GM12873 (cell line): Measurements from ENCODE around the gene ZBTB43.

Experiments
- TF ChIP-seq, protein P1 (sequence below): IDR thresholded peaks from 2 replicates; pipeline ENCODE4 v1.5.1; 2012; ENCODE audit warnings: low read depth, mild to moderate bottlenecking, moderate library complexity, low read length, control low read depth; ENCODE audit not compliant: insufficient read depth; ENCODE audit errors: missing control alignments

Gene ZBTB43

DNA sequence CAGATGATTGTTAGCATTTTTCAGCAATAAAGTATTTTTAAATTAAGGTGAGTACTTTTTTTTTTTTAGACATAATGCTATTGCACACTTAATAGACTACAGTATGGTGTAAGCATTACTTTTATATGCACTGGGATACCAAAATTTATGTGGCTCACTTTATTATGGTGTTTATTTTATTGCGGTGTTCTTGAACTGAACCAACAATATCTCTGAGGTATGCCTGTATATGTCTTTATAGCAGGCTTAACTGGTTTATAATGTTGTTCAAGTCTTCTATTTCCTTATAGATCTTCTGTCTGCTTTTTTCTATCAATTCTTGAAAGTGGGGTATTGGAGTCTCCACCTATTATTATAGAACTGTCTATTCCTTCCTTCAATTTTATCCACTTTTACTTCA, 18.0 kb downstream of the ZBTB43 start:
- TF ChIP-seq, protein P1, sequence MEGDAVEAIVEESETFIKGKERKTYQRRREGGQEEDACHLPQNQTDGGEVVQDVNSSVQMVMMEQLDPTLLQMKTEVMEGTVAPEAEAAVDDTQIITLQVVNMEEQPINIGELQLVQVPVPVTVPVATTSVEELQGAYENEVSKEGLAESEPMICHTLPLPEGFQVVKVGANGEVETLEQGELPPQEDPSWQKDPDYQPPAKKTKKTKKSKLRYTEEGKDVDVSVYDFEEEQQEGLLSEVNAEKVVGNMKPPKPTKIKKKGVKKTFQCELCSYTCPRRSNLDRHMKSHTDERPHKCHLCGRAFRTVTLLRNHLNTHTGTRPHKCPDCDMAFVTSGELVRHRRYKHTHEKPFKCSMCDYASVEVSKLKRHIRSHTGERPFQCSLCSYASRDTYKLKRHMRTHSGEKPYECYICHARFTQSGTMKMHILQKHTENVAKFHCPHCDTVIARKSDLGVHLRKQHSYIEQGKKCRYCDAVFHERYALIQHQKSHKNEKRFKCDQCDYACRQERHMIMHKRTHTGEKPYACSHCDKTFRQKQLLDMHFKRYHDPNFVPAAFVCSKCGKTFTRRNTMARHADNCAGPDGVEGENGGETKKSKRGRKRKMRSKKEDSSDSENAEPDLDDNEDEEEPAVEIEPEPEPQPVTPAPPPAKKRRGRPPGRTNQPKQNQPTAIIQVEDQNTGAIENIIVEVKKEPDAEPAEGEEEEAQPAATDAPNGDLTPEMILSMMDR: no peak

DNA sequence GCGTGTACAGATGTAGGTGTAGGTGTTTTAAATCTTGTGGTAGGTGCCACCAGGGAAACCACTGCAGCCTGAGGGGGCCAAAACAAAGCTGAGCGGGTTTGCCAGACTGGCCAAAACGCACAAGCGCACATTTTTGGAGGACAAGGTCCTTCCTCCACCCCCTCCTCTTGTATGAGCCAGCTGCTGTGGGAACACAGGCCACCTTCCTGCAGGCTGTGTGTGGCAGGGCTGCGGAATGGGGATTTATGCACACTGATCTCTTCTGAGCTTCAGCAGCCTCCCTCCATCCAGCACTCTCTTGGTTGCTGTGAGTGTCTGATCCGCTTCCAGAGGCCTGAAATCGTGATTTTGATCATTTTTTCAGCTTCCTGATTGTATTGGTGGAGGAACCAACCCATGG, 22.4 kb downstream of the ZBTB43 start:
- TF ChIP-seq, protein P1: no peak

DNA sequence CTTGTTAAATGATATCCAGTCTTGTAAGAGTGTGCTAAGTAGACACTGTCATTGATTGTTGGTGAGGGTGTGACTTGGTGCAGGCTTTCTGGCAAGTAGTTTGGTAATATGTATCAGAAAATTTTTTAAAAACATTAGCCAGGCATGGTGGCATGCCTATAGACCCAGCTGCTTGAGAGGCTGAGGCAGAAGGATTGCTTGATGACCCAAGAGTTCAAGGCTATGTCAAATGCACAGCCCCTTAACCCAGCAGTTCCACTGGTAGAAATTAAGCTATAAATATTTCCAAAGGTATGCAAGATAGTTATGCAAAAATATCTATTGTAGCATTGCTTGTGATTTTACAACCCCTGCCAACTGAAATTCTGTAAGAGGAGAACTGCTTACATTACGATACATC, 24.2 kb downstream of the ZBTB43 start:
- TF ChIP-seq, protein P1: no peak

DNA sequence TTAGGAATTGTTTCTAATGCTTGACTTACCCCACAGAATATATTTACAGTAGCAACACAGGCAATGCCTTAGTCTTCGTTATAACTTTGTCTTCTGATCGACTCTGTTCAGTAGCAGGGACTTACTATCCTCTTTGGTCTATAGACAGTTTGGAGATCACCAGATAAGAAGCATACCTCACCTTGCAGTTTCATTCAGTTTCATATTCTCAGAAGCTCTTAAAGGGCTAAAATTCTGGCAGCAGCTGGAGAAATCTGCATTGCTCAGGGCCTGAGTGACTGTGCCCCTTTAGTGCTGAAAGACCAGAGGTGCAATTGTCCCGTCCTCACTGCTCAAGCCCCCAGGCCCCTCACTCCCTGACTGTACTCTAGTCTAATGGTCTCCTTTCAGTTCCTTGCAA, 26.0 kb downstream of the ZBTB43 start:
- TF ChIP-seq, protein P1: no peak

DNA sequence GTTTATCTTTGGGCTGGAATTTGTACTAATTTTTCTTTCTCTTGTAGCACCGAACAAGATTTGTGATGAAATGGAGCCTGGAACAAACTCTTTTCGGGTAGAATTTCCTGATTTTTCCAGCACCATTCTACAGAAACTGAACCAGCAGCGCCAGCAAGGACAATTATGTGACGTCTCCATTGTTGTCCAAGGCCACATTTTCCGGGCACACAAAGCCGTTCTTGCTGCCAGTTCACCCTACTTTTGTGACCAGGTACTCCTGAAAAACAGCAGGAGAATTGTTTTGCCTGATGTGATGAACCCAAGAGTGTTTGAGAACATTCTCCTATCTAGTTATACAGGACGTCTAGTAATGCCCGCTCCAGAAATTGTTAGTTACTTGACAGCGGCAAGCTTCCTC, 27.6 kb downstream of the ZBTB43 start:
- TF ChIP-seq, protein P1: no peak

DNA sequence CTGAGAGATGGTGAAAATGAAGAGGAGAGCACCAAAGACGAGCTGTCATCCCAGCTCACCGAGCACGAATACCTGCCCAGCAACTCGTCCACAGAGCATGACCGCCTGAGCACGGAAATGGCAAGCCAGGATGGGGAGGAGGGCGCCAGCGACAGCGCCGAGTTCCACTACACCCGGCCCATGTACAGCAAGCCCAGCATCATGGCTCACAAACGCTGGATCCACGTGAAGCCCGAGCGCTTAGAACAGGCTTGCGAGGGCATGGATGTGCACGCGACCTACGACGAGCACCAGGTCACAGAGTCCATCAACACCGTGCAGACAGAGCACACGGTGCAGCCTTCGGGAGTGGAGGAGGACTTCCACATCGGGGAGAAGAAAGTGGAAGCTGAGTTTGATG, 28.2 kb downstream of the ZBTB43 start:
- TF ChIP-seq, protein P1: no peak

DNA sequence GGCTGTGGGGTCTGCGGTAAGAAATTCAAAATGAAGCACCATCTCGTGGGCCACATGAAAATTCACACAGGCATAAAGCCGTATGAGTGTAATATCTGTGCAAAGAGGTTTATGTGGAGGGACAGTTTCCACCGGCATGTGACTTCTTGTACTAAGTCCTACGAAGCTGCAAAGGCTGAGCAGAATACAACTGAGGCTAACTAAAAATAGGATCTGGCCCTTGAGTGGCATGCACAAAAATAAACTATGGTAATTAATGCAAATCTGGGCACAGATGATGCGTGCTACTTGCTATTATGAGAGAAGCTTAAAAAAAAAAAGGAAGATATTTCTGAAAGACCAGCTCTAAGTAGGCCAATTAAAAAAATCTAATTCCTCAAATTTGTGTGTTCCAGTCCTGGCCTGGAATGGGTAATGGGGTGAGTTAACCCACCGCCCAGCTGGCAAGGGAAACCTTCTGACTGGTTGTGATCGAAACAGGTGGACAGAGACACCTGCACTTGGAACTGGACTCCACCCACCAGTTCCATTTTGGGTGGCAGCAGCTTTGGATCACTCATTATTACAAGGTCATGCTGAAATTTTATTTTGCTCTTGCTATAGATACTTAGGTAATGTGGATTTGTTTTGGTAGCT, 29.0 kb downstream of the ZBTB43 start:
- TF ChIP-seq, protein P1: no peak
